Kidney (tissue), 14 donors: ENCODE results near the gene ESF1. TPM values are rescaled to one million over a fixed set of nuclear protein-coding genes. Genes with fewer than 3 reads are reported as not detected.

Source experiments
- DNase-seq, 5 donors: peaks; one replicate each; pipeline ENCODE4 v3.0.0-alpha.2; 2013 to 2020
- FAIRE-seq: peaks from 2 replicates; lab custom pipeline; 2012; peaks lifted over from hg19 to GRCh38; lab: Jason Lieb, UNC
- H3K27ac ChIP-seq, 2 donors: one replicate each; pipeline ENCODE4 v1.7.0; 2013; ENCODE audit warnings: low read depth in 2 of 2, low read length in 2 of 2, inconsistent platforms in 1 of 2
- H3K27me3 ChIP-seq: one replicate; pipeline ENCODE4 v1.7.1; 2013; ENCODE audit warnings: low read length, inconsistent platforms; ENCODE audit not compliant: control insufficient read depth, insufficient read depth
- H3K36me3 ChIP-seq, 3 donors: one replicate each; pipeline versions ENCODE4 v1.7.0 to v1.7.1; 2013; ENCODE audit warnings: low read length in 3 of 3, control low read depth in 1 of 3, inconsistent platforms in 1 of 3; ENCODE audit not compliant: insufficient read depth in 3 of 3, control insufficient read depth in 2 of 3
- H3K4me1 ChIP-seq, 3 donors: one replicate each; pipeline versions ENCODE4 v1.7.0 to v1.7.1; 2013; ENCODE audit warnings: low read length in 3 of 3, inconsistent platforms in 1 of 3, low read depth in 1 of 3; ENCODE audit not compliant: control insufficient read depth in 2 of 3, insufficient read depth in 2 of 3
- H3K4me3 ChIP-seq, 3 donors: one replicate each; pipeline versions ENCODE4 v1.7.0 to v1.8.1; 2013; ENCODE audit warnings: low read length in 3 of 3, control low read depth in 1 of 3, inconsistent platforms in 1 of 3
- H3K9ac ChIP-seq, 3 donors: one replicate each; pipeline versions ENCODE4 v1.7.0 to v1.7.1; 2013; ENCODE audit warnings: low read length in 3 of 3, control low read depth in 1 of 3, inconsistent platforms in 1 of 3
- H3K9me3 ChIP-seq, 3 donors: one replicate each; pipeline versions ENCODE4 v1.7.0 to v1.7.1; 2013; ENCODE audit warnings: low read length in 3 of 3, control low read depth in 1 of 3, inconsistent platforms in 1 of 3; ENCODE audit not compliant: control insufficient read depth in 2 of 3, insufficient read depth in 1 of 3
- CTCF ChIP-seq: IDR thresholded peaks from 3 replicates; pipeline ENCODE4 v1.5.1; 2012; ENCODE audit warnings: mild to moderate bottlenecking, moderate library complexity, borderline replicate concordance; ENCODE audit not compliant: insufficient read depth; ENCODE audit errors: extremely low read depth
- intact Hi-C: fragments of 100-400 bp; cut with DNase I; formaldehyde crosslinking; loops from one replicate; pipeline ENCODE4 v1.11.1; 2022
- polyA plus RNA-seq: library from polyadenylated mRNA; stranded (reverse); fragments of 350-450 nt; fragmentation: Illumina TruSeq; extraction: RNeasy Lipid Tissue Mini Kit (QIAGEN cat#74804); gene quantifications from one replicate; pipeline ENCODE4 v1.2.3, GENCODE V29; 2014; ENCODE audit warnings: low read depth, low replicate concordance; ENCODE audit not compliant: insufficient read depth
- total RNA-seq: library from RNA; stranded (reverse); fragmentation: NEBNext Ultra II Directional; extraction: Animal tissue kit (Norgen Biotek cat#: 25700); gene quantifications from one replicate; pipeline ENCODE4 v1.2.1, GENCODE V29; 2021
- donor health status: control.
- donor health status: control.
- donor health status: control.
- donor health status: control.
- donor health status: control.
- donor health status: DM: yes; HTN: yes; CAD: no.
- donor health status: Normal renal cell carcinoma (clear cell type).

The ESF1 gene
- total and polyA plus RNA-seq, 2 donors from 2014 or later, result 4.9 to 12.6 TPM

- Histone ChIP-seq H3K9ac (no peak overlapping the region), H3K36me3 (peaks cover 2 to 8% (median 3%) of the 10 kb centered on the region in 3 donors), H3K4me1 (no peaks in the 10 kb centered on the region), H3K9me3 (no peaks in the 10 kb centered on the region), H3K27me3 (no peaks in the 10 kb centered on the region), H3K4me3 (no peak overlapping the region), H3K27ac (no peak overlapping the region)
- no peak for DNase-seq
- intact Hi-C loops, result no loop called here
- no peak for FAIRE-seq
- TF ChIP-seq CTCF, result no peak
These were observed 28.9 kb downstream of the ESF1 start for GRCh38 chr20:13755809-13756208.

- H3K27me3 ChIP-seq, result no peaks in the 10 kb centered on the region
- DNase-seq, result no peak
- peaks cover 2 to 9% (median 3%) of the 10 kb centered on the region in 3 donors for H3K36me3 ChIP-seq
- FAIRE-seq, result no peak
- no peak overlapping the region for H3K9ac ChIP-seq
- H3K4me1 ChIP-seq, result no peaks in the 10 kb centered on the region
- H3K27ac ChIP-seq, result no peak overlapping the region
- intact Hi-C loops, result no loop called here
- no peak overlapping the region for H3K4me3 ChIP-seq
- no peaks in the 10 kb centered on the region for H3K9me3 ChIP-seq
- no peak for TF ChIP-seq CTCF
These were observed 31.2 kb downstream of the ESF1 start for GRCh38 chr20:13753436-13754036.

GRCh38 chr20:13749811-13750210 lies 34.9 kb downstream of the ESF1 start:
- FAIRE-seq (no peak), DNase-seq (no peak)
- Histone ChIP-seq H3K27me3 (no peaks in the 10 kb centered on the region), H3K4me1 (no peaks in the 10 kb centered on the region), H3K36me3 (peaks cover 2 to 9% (median 3%) of the 10 kb centered on the region in 3 donors), H3K9ac (no peak overlapping the region), H3K27ac (no peak overlapping the region), H3K4me3 (no peak overlapping the region), H3K9me3 (no peaks in the 10 kb centered on the region)
- intact Hi-C loops, result no loop called here
- TF ChIP-seq CTCF, result no peak

- Histone ChIP-seq H3K4me1 (no peaks in the 10 kb centered on the region), H3K36me3 (peaks cover under 1 to 5% (median 2%) of the 10 kb centered on the region in 3 donors), H3K27ac (no peak overlapping the region), H3K9me3 (no peaks in the 10 kb centered on the region), H3K27me3 (no peaks in the 10 kb centered on the region), H3K4me3 (no peak overlapping the region), H3K9ac (no peak overlapping the region)
- TF ChIP-seq CTCF, result no peak
- DNase-seq, result no peak
- no peak for FAIRE-seq
- intact Hi-C loops, result no loop called here
These were observed 38.9 kb downstream of the ESF1 start for GRCh38 chr20:13745784-13746183.
